GM23248 (cell line): ENCODE data around the gene SARM1.

ENCODE experiments used
- EZH2 ChIP-seq: fragments of 200-600 bp; sonication (generic); IDR thresholded peaks from 2 replicates; pipeline ENCODE4 v1.6.1; 2018; ENCODE audit warnings: antibody characterized with exemption, mild to moderate bottlenecking; ENCODE audit not compliant: insufficient read depth, poor library complexity, severe bottlenecking
- EZH2phosphoT487 ChIP-seq: fragments of 200-600 bp; sonication (generic); IDR thresholded peaks from 2 replicates; pipeline ENCODE4 v1.6.1; 2018; ENCODE audit warnings: antibody characterized with exemption, moderate library complexity, mild to moderate bottlenecking, low read depth; ENCODE audit not compliant: insufficient read depth

- TF ChIP-seq EZH2 (no peak), EZH2phosphoT487 (no peak)
Observed at GRCh38 chr17:28402224-28402630, 30.7 kb downstream of the SARM1 start.
